Ectodermal cell (in vitro differentiated cells): ENCODE measurements around the gene PSMG2.

Experiments
- H3K27ac ChIP-seq: 2 replicates; pipeline ENCODE4 v1.7.0; 2013; ENCODE audit warnings: mild to moderate bottlenecking, low read depth, low read length; ENCODE audit not compliant: insufficient read depth, poor library complexity, severe bottlenecking
- H3K27me3 ChIP-seq: 2 replicates; pipeline ENCODE4 v1.7.0; 2013; ENCODE audit warnings: mild to moderate bottlenecking, low read length; ENCODE audit not compliant: insufficient read depth, control insufficient read depth, poor library complexity, severe bottlenecking
- H3K36me3 ChIP-seq: one replicate; pipeline ENCODE4 v1.7.0; 2013; ENCODE audit warnings: low read length; ENCODE audit not compliant: control insufficient read depth, insufficient read depth
- H3K4me1 ChIP-seq: one replicate; pipeline ENCODE4 v1.7.0; 2013; ENCODE audit warnings: low read length; ENCODE audit not compliant: control insufficient read depth, insufficient read depth
- H3K4me3 ChIP-seq: 2 replicates; pipeline ENCODE4 v1.7.0; 2013; ENCODE audit warnings: low read depth, low read length, control low read depth; ENCODE audit not compliant: insufficient read depth
- H3K9me3 ChIP-seq: 2 replicates; pipeline ENCODE4 v1.7.0; 2013; ENCODE audit warnings: mild to moderate bottlenecking, low read length, moderate library complexity; ENCODE audit not compliant: control insufficient read depth
- WGBS, 2 experiments: methylation state at CpG; one replicate each; pipeline ENCODE4 v1.1.7; 2013; ENCODE audit warnings: missing lambda C conversion rate in 2 of 2; 5-methylcytosine and 5-hydroxymethylcytosine counted together

The PSMG2 gene

DNA sequence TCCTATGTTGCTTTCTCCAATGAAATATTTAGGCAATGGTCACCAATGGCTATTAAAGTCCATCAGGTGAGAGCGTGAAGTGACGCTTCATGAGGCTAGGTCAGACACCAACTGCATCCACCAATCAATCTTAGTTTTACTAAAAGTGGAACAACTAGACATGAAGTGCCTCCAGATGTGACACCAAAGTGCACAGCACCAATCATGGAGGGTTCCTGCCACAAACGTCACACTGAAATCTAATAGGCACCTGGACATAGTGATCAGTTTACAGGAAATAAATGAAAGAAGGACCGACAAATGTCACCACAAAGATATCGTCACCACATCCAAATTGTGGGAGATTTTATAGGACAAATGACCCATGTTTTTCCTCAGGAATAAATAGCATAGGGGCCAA lies 70.5 kb downstream of the PSMG2 start:
- H3K9me3 ChIP-seq: no peaks in the 10 kb centered on the region
- no peak overlapping the region for H3K4me3 ChIP-seq
- no peaks in the 10 kb centered on the region for H3K4me1 ChIP-seq
- 94 to 97% methylated on average over 5 of the region's 5 CpGs for WGBS, 2 experiments
- no peak overlapping the region for H3K27ac ChIP-seq
- peaks cover 16% of the 10 kb centered on the region for H3K27me3 ChIP-seq
- H3K36me3 ChIP-seq: no peaks in the 10 kb centered on the region

DNA sequence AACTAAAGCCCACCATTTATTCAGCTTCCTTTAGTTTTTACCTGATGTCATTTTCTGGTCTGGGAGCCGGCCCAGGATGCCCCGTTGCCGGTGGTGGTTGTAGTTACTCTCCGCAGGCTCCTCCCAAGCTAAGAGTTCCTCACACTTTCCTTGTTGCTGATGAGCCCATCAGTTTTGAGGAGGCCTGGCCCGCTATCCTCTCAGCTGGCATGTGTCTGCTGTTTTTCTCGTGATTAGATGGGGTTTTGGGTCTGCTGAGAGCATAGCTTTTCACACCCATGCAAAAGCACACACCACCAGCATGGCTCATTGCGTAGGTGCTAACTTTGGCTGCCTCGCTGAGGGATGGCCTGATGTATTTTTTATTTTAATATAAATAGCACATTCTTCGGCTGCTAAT lies 72.1 kb downstream of the PSMG2 start:
- Histone ChIP-seq H3K27me3 (peaks cover 18% of the 10 kb centered on the region), H3K4me3 (no peak overlapping the region), H3K4me1 (no peaks in the 10 kb centered on the region), H3K36me3 (no peaks in the 10 kb centered on the region), H3K9me3 (no peaks in the 10 kb centered on the region), H3K27ac (no peak overlapping the region)
- WGBS, 2 experiments: 89 to 94% methylated on average over 9 of the region's 9 CpGs
